ENCODE data around the gene VDR. TPM values are rescaled to one million over a fixed set of nuclear protein-coding genes. Genes with fewer than 3 reads are reported as not detected.

VDR gene
- polyA plus RNA-seq, 3 donors, result 6.0 to 14.8 (median 12.8) TPM

DNA sequence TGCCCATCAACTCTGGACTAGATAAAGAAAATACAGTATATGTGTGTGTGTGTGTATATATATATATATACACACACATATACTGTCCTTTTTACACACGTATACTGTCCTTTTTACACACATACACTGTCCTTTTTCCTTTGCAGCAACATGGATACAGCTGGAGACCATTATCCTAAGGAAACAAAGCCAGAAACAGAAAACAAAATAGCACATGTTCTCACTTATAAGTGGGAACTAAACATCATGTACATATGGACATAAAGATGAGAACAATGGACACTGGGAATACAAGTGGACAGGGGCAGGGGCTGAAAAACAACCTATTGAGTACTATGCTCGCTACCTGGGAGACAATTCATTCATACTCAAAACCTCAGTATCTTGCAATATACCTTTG is 23.7 kb downstream of the VDR start:
- TF ChIP-seq, protein P1, sequence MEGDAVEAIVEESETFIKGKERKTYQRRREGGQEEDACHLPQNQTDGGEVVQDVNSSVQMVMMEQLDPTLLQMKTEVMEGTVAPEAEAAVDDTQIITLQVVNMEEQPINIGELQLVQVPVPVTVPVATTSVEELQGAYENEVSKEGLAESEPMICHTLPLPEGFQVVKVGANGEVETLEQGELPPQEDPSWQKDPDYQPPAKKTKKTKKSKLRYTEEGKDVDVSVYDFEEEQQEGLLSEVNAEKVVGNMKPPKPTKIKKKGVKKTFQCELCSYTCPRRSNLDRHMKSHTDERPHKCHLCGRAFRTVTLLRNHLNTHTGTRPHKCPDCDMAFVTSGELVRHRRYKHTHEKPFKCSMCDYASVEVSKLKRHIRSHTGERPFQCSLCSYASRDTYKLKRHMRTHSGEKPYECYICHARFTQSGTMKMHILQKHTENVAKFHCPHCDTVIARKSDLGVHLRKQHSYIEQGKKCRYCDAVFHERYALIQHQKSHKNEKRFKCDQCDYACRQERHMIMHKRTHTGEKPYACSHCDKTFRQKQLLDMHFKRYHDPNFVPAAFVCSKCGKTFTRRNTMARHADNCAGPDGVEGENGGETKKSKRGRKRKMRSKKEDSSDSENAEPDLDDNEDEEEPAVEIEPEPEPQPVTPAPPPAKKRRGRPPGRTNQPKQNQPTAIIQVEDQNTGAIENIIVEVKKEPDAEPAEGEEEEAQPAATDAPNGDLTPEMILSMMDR (IDR thresholded peaks at IDR 0.05), result no peak
- Histone ChIP-seq H3K27ac (ENCODE audit: low read depth in 1 of 2, low read length in 2 of 2) (no peak overlapping the region), H3K9me3 (replicated peaks in 1 of 2; ENCODE audit: control insufficient read depth in 1 of 2, insufficient read depth in 1 of 2, low read length in 2 of 2) (no peaks in the 10 kb centered on the region), H3K9ac (ENCODE audit: insufficient read depth, low read length, poor library complexity, severe bottlenecking) (no peak overlapping the region), H4K20me1 (ENCODE audit: insufficient read depth, low read length) (peaks cover 53% of the 10 kb centered on the region), H3K4me3 (replicated peaks in 1 of 3; ENCODE audit: low read depth in 2 of 3, low read length in 3 of 3) (no peak overlapping the region), H3K4me2 (replicated peaks; ENCODE audit: extremely low read depth, low read length, poor library complexity, severe bottlenecking) (no peak overlapping the region), H3K36me3 (replicated peaks in 1 of 2; ENCODE audit: control insufficient read depth in 1 of 2, insufficient read depth in 2 of 2, low read length in 2 of 2) (peaks cover 32 to 62% of the 10 kb centered on the region in 2 donors), H3K79me2 (ENCODE audit: insufficient read depth, low read length) (peaks cover 16% of the 10 kb centered on the region), H3K4me1 (ENCODE audit: control insufficient read depth in 1 of 2, insufficient read depth in 2 of 2, low read length in 2 of 2) (peaks cover 20 to 24% of the 10 kb centered on the region in 2 donors), H2AFZ (ENCODE audit: insufficient read depth, low read depth, low read length, poor library complexity, severe bottlenecking) (no peak overlapping the region), H3K27me3 (ENCODE audit: control insufficient read depth in 2 of 2, insufficient read depth in 2 of 2, low read length in 2 of 2) (no peaks in the 10 kb centered on the region)
- no peak overlapping the region for H3K4me3 Mint-ChIP-seq
- peaks cover 72 to 78% of the 10 kb centered on the region in 2 donors for H3K36me3 Mint-ChIP-seq
- H3K27ac Mint-ChIP-seq, result peak overlapping the region in 1 of 7 donors; percentile 35
- no peaks in the 10 kb centered on the region for H3K9me3 Mint-ChIP-seq
- intact Hi-C loops (cut with micrococcal nuclease), result no loop called here
- H3K4me1 Mint-ChIP-seq, result peaks cover 22% of the 10 kb centered on the region
- DNase-seq, result no peak
- peaks cover 7 to 18% (median 10%) of the 10 kb centered on the region in 3 donors for H3K27me3 Mint-ChIP-seq (ENCODE audit: low read depth in 3 of 3)
- no CpG with 5 or more reads among the region's 2 CpGs for WGBS (ENCODE audit: insufficient coverage)

DNA sequence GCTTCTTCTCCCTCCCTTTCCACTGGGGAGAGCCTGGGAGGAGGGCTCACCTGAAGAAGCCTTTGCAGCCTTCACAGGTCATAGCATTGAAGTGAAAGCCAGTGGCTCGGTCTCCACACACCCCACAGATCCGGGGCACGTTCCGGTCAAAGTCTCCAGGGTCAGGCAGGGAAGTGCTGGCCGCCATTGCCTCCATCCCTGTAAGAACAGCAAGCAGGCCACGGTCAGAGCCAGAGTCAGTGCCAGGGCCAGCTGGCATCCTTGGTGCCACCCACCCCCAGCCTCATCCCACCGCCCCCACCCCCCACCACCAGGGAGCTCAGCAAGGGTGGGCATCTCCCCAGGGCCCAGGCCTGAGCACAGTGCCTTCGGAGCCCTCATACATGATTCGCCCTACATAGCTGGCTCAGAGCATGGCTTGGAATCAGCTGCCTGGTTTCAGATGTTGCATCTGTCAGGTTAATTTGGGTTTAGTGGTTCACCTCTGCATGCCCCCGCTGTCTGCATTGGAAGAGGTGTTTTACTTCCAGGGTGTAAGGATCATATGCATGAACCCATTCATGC is 25.8 kb downstream of the VDR start:
- no peaks in the 10 kb centered on the region for H3K9me3 ChIP-seq (replicated peaks in 1 of 2; ENCODE audit: control insufficient read depth in 1 of 2, insufficient read depth in 1 of 2, low read length in 2 of 2)
- H3K27ac Mint-ChIP-seq, result no peak overlapping the region
- no peak overlapping the region for H3K9ac ChIP-seq (ENCODE audit: insufficient read depth, low read length, poor library complexity, severe bottlenecking)
- H3K4me3 Mint-ChIP-seq, result no peak overlapping the region
- H3K36me3 Mint-ChIP-seq, result peaks cover 76 to 85% of the 10 kb centered on the region in 2 donors
- intact Hi-C loops (cut with micrococcal nuclease), result no loop called here
- peaks cover 22% of the 10 kb centered on the region for H3K4me1 Mint-ChIP-seq
- H3K27me3 ChIP-seq (ENCODE audit: control insufficient read depth in 2 of 2, insufficient read depth in 2 of 2, low read length in 2 of 2), result no peaks in the 10 kb centered on the region
- no peaks in the 10 kb centered on the region for H3K79me2 ChIP-seq (ENCODE audit: insufficient read depth, low read length)
- no peak overlapping the region for H3K4me2 ChIP-seq (replicated peaks; ENCODE audit: extremely low read depth, low read length, poor library complexity, severe bottlenecking)
- H2AFZ ChIP-seq (ENCODE audit: insufficient read depth, low read depth, low read length, poor library complexity, severe bottlenecking), result no peak overlapping the region
- H3K9me3 Mint-ChIP-seq, result no peaks in the 10 kb centered on the region
- H3K27me3 Mint-ChIP-seq (ENCODE audit: low read depth in 3 of 3), result peaks cover 7 to 18% (median 10%) of the 10 kb centered on the region in 3 donors
- H3K4me1 ChIP-seq (ENCODE audit: control insufficient read depth in 1 of 2, insufficient read depth in 2 of 2, low read length in 2 of 2), result peaks cover 20 to 24% of the 10 kb centered on the region in 2 donors
- DNase-seq, result no peak
- TF ChIP-seq, protein P1 (IDR thresholded peaks at IDR 0.05), result no peak
- no peak overlapping the region for H3K27ac ChIP-seq (ENCODE audit: low read depth in 1 of 2, low read length in 2 of 2)
- peaks cover 49 to 73% of the 10 kb centered on the region in 2 donors for H3K36me3 ChIP-seq (replicated peaks in 1 of 2; ENCODE audit: control insufficient read depth in 1 of 2, insufficient read depth in 2 of 2, low read length in 2 of 2)
- 93% methylated on average over 3 of the region's 10 CpGs for WGBS (ENCODE audit: insufficient coverage)
- H3K4me3 ChIP-seq (replicated peaks in 1 of 3; ENCODE audit: low read depth in 2 of 3, low read length in 3 of 3), result no peak overlapping the region
- peaks cover 44% of the 10 kb centered on the region for H4K20me1 ChIP-seq (ENCODE audit: insufficient read depth, low read length)
